Calu3 (cell line): Measurements from ENCODE around the gene SCML2. TPM values are rescaled to one million over a fixed set of nuclear protein-coding genes. Genes with fewer than 3 reads are reported as not detected.

ENCODE experiments used
- Bru-seq: library from RNA; stranded (reverse); fragments of 400-500 nt; gene quantifications from one replicate; lab custom pipeline; 2021; lab: Mats Ljungman, UMichigan
- BruChase-seq, 2 experiments: library from RNA; stranded (reverse); fragments of 400-500 nt; gene quantifications; one replicate each; lab custom pipeline; 2021; lab: Mats Ljungman, UMichigan
- BruUV-seq: library from RNA; stranded (reverse); fragments of 400-500 nt; replicated peaks from 2 replicates; lab custom pipeline; 2021; lab: Mats Ljungman, UMichigan
- CTCF ChIA-PET: fragments of 300-600 bp; sonication (Branson Sonifier 250); formaldehyde crosslinking; loops from one replicate; lab custom pipeline; 2022; ENCODE audit warnings: antibody characterized with exemption; lab: Charles Lee
- DNase-seq: peaks from one replicate; pipeline ENCODE4 v3.0.0; 2022
- H3K27ac Mint-ChIP-seq: one replicate; pipeline ENCODE4 v1.8.0; 2022; ENCODE audit warnings: mixed read lengths; ENCODE audit not compliant: unreplicated experiment
- H3K27me3 Mint-ChIP-seq: one replicate; pipeline ENCODE4 v1.8.0; 2022; ENCODE audit warnings: mixed read lengths; ENCODE audit not compliant: unreplicated experiment
- H3K36me3 Mint-ChIP-seq: one replicate; pipeline ENCODE4 v1.8.0; 2022; ENCODE audit warnings: mild to moderate bottlenecking, moderate library complexity, mixed read lengths; ENCODE audit not compliant: insufficient read depth, unreplicated experiment
- H3K4me1 Mint-ChIP-seq: one replicate; pipeline ENCODE4 v1.8.0; 2022; ENCODE audit warnings: mild to moderate bottlenecking, low read depth, mixed read lengths; ENCODE audit not compliant: unreplicated experiment
- H3K4me3 Mint-ChIP-seq: one replicate; pipeline ENCODE4 v1.8.0; 2022; ENCODE audit warnings: mild to moderate bottlenecking, low read depth, moderate library complexity, mixed read lengths; ENCODE audit not compliant: unreplicated experiment
- H3K9me3 Mint-ChIP-seq: one replicate; pipeline ENCODE4 v1.8.0; 2022; ENCODE audit warnings: low read depth, mixed read lengths; ENCODE audit not compliant: unreplicated experiment
- intact Hi-C: fragments of 100-400 bp; cut with micrococcal nuclease; formaldehyde crosslinking; loops from one replicate; pipeline ENCODE4 v1.10.0; 2022; ENCODE audit not compliant: unreplicated experiment
- long read RNA-seq: library from polyadenylated mRNA; stranded (forward); transcript quantifications from one replicate; pipeline ENCODE4 v2.0.0, GENCODE V29; 2022
- total RNA-seq: library from RNA; stranded (reverse); gene quantifications from 2 replicates; pipeline ENCODE4 v1.2.3, GENCODE V29; 2022
- TF ChIP-seq, protein P1 (sequence below): fragments of 200-600 bp; IDR thresholded peaks from one replicate; pipeline ENCODE4 v1.8.0; 2022; ENCODE audit warnings: antibody characterized with exemption; ENCODE audit not compliant: unreplicated experiment

SCML2 gene
- total RNA-seq (1.4 and 1.9 TPM in 2 replicates), Bru-seq, nascent RNA (percentile 44 among the genes with signal in this experiment), BruChase-seq, experiment 1, labeled RNA remaining after a 6-hour chase (percentile 31 among the genes with signal in this experiment), BruChase-seq, experiment 2, labeled RNA remaining after a 2-hour chase (percentile 31 among the genes with signal in this experiment)
- long read RNA-seq = 0 reads

- Mint-ChIP-seq H3K4me1 (peaks cover 8% of the 10 kb centered on the region), H3K9me3 (no peaks in the 10 kb centered on the region), H3K27ac (no peak within 1 kb of the TSS), H3K36me3 (peaks cover 18% of the 10 kb centered on the region), H3K4me3 (peak within 1 kb of the TSS; percentile 69), H3K27me3 (peaks cover 44% of the 10 kb centered on the region)
- peak; percentile 45 for DNase-seq
- CTCF ChIA-PET = no interaction called here
- BruUV-seq = no TSS peak
- intact Hi-C loops = no loop called here
- TF ChIP-seq, protein P1, sequence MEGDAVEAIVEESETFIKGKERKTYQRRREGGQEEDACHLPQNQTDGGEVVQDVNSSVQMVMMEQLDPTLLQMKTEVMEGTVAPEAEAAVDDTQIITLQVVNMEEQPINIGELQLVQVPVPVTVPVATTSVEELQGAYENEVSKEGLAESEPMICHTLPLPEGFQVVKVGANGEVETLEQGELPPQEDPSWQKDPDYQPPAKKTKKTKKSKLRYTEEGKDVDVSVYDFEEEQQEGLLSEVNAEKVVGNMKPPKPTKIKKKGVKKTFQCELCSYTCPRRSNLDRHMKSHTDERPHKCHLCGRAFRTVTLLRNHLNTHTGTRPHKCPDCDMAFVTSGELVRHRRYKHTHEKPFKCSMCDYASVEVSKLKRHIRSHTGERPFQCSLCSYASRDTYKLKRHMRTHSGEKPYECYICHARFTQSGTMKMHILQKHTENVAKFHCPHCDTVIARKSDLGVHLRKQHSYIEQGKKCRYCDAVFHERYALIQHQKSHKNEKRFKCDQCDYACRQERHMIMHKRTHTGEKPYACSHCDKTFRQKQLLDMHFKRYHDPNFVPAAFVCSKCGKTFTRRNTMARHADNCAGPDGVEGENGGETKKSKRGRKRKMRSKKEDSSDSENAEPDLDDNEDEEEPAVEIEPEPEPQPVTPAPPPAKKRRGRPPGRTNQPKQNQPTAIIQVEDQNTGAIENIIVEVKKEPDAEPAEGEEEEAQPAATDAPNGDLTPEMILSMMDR = no peak
Observed at GRCh38 chrX:18354369-18355223, at the start of gene SCML2. Gene SCML2, minus strand, starts transcription at chrX:18354688. Its CDS starts 20,617 bp downstream, at chrX:18334071.

GRCh38 chrX:18401848-18402213 lies 47.3 kb upstream of the SCML2 start:
- BruUV-seq = no TSS peak
- H3K4me3 Mint-ChIP-seq = no peak overlapping the region
- no peaks in the 10 kb centered on the region for H3K9me3 Mint-ChIP-seq
- peaks cover 9% of the 10 kb centered on the region for H3K4me1 Mint-ChIP-seq
- CTCF ChIA-PET = no interaction called here
- TF ChIP-seq, protein P1 = no peak
- DNase-seq = no peak
- intact Hi-C loops = no loop called here
- H3K27me3 Mint-ChIP-seq = no peaks in the 10 kb centered on the region
- peaks cover 5% of the 10 kb centered on the region for H3K36me3 Mint-ChIP-seq
- no peak overlapping the region for H3K27ac Mint-ChIP-seq

DNA sequence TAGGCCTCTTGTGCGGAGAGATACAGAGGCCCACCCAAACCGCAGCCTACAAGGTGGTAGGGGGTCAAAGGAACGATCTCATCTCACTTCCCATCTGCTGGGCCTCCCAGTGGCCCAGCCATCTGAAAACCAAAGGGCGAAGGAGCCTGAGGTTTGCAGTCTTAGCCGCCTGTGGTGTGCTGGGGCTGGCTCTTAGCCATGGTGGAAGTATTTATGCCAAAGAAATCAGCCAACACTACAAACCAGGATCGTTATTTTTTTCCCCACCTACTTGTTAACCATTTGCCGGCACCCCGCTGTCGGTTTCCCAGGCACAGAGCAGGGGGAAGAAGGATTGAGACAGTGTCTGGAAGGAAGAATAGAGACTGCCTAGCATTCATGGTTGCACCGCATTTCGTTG lies 40.0 kb upstream of the SCML2 start:
- H3K27me3 Mint-ChIP-seq = no peaks in the 10 kb centered on the region
- no peak overlapping the region for H3K4me3 Mint-ChIP-seq
- peaks cover 19% of the 10 kb centered on the region for H3K4me1 Mint-ChIP-seq
- DNase-seq = no peak
- TF ChIP-seq, protein P1 = no peak
- H3K27ac Mint-ChIP-seq = no peak overlapping the region
- CTCF ChIA-PET = interaction anchor here (1.5 kb wide), 1 partner anchor 492 kb away, joined by 3 read pairs; no protein-coding TSS in a partner anchor
- no peaks in the 10 kb centered on the region for H3K9me3 Mint-ChIP-seq
- intact Hi-C loops = loop anchor here (5.0 to 10.0 kb wide), 2 partner anchors 508 to 590 kb away; partner anchors contain the start of gene PHKA2
- no TSS peak for BruUV-seq
- H3K36me3 Mint-ChIP-seq = no peaks in the 10 kb centered on the region

DNA sequence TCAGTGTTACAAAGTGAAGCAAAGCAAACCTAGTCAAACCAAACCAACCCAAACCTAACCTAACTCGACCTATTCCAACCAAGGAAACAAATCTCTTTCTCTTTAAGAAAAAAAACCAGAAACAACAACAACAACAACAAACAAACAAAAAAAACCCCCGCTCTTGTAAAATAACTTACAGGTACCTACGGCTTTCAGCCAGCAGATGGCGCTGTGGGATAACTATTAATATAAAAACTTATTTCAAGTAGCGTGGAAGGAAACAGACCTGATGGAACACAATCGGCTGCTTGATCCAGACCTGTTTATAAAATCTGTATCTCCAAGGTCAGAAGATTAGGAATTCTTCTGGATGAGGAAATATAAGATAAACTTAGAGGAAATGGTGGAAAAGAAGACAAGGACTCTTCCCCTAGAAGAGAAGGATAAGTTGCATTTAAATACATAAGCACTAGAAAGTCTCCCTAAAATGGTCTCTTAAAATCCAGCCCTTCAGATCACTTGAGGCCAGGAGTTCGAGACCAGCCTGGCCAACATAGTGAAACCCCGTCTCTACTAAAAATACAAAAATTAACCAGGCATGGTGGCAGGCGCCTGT lies 36.6 kb upstream of the SCML2 start:
- peak; percentile 45 for DNase-seq
- TF ChIP-seq, protein P1 = peak; percentile 15
- H3K27ac Mint-ChIP-seq = no peak overlapping the region
- no peaks in the 10 kb centered on the region for H3K36me3 Mint-ChIP-seq
- BruUV-seq = no TSS peak
- no peaks in the 10 kb centered on the region for H3K27me3 Mint-ChIP-seq
- H3K4me1 Mint-ChIP-seq = peaks cover 10% of the 10 kb centered on the region
- intact Hi-C loops = loop anchor here (1.0 to 10.0 kb wide), 4 partner anchors 496 to 943 kb away; partner anchors contain the start of gene PHKA2
- H3K9me3 Mint-ChIP-seq = no peaks in the 10 kb centered on the region
- CTCF ChIA-PET = no interaction called here
- H3K4me3 Mint-ChIP-seq = no peak overlapping the region
